GM12878 (cell line): ENCODE results near the gene NOXA1. TPM values are rescaled to one million over a fixed set of nuclear protein-coding genes. Genes with fewer than 3 reads are reported as not detected.

ENCODE experiments used
- ATAC-seq: fragments of 200-7000 bp; cut with Tn5 transposase; 3 replicates; pipeline ENCODE4 v1.9.1; 2020; ENCODE audit warnings: mild to moderate bottlenecking, moderate library complexity
- BruUV-seq: library from RNA; stranded (reverse); fragments of 400-500 nt; replicated peaks from 2 replicates; lab custom pipeline; 2021; lab: Mats Ljungman, UMichigan
- CTCF ChIA-PET: fragments of 300-600 bp; sonication (Branson Sonifier 250); formaldehyde crosslinking; extraction: SDS; loops from one replicate; lab custom pipeline; 2021; ENCODE audit warnings: inconsistent platforms; lab: Yijun Ruan, JAX
- POLR2A ChIA-PET: fragments of 350-600 bp; formaldehyde crosslinking; extraction: SDS; loops from one replicate; lab custom pipeline; 2021; ENCODE audit warnings: inconsistent platforms; lab: Charles Lee
- RAD21 ChIA-PET: fragments of 300-600 bp; sonication (Branson Sonifier 250); formaldehyde crosslinking; loops from one replicate; lab custom pipeline; 2023; ENCODE audit warnings: antibody characterized with exemption; ENCODE audit not compliant: unreplicated experiment; lab: Charles Lee
- SMC1A ChIA-PET: fragments of 300-600 bp; sonication (Branson Sonifier 250); formaldehyde crosslinking; loops from one replicate; lab custom pipeline; 2023; ENCODE audit not compliant: unreplicated experiment, uncharacterized antibody; lab: Charles Lee
- DNase-seq: peaks from one replicate; pipeline ENCODE4 v3.0.0-alpha.2; 2011; ENCODE audit warnings: low read depth, low spot score
- FAIRE-seq: peaks from 3 replicates; lab custom pipeline; 2011; peaks lifted over from hg19 to GRCh38; lab: Jason Lieb, UNC
- H2AFZ ChIP-seq: 2 replicates; pipeline ENCODE4 v1.6.0; 2011; ENCODE audit warnings: low read depth, low read length, control low read depth; ENCODE audit not compliant: control insufficient read depth
- H3K27ac ChIP-seq: 2 replicates; pipeline ENCODE4 v1.5.1; 2011; ENCODE audit warnings: control low read depth; ENCODE audit not compliant: control insufficient read depth, insufficient read depth
- H3K27me3 ChIP-seq, 2 experiments: replicated peaks in 1 of 2; 2 replicates each; pipeline versions ENCODE4 v1.6.0 to v1.6.1; 2011; ENCODE audit warnings: low read length in 1 of 2; ENCODE audit not compliant: control insufficient read depth in 2 of 2, insufficient read depth in 2 of 2
- H3K36me3 ChIP-seq, 2 experiments: 2 replicates each; pipeline ENCODE4 v1.5.1; 2011; ENCODE audit warnings: low read length in 1 of 2; ENCODE audit not compliant: control insufficient read depth in 2 of 2, insufficient read depth in 2 of 2
- H3K4me1 ChIP-seq: 2 replicates; pipeline ENCODE4 v1.6.1; 2011; ENCODE audit warnings: mild to moderate bottlenecking, low read length, moderate library complexity, mixed read lengths; ENCODE audit not compliant: control insufficient read depth, insufficient read depth
- H3K4me2 ChIP-seq: 2 replicates; pipeline ENCODE4 v1.6.0; 2011; ENCODE audit warnings: control low read depth; ENCODE audit not compliant: control insufficient read depth, insufficient read depth
- H3K4me3 ChIP-seq: fragments of 200-600 bp; sonication (generic); 2 replicates; pipeline ENCODE4 v1.5.1; 2016
- H3K79me2 ChIP-seq: 2 replicates; pipeline ENCODE4 v1.6.0; 2011; ENCODE audit warnings: low read length; ENCODE audit not compliant: control insufficient read depth, insufficient read depth
- H3K9ac ChIP-seq: 2 replicates; pipeline ENCODE4 v1.8.0; 2011; ENCODE audit warnings: low read length, control low read depth, mixed read lengths; ENCODE audit not compliant: control insufficient read depth, insufficient read depth
- H3K9me3 ChIP-seq: replicated peaks from 3 replicates; pipeline ENCODE4 v1.5.1; 2011; ENCODE audit warnings: mild to moderate bottlenecking, low read length; ENCODE audit not compliant: control insufficient read depth, insufficient read depth
- H4K20me1 ChIP-seq: 2 replicates; pipeline ENCODE4 v1.6.0; 2011; ENCODE audit not compliant: control insufficient read depth, insufficient read depth
- DPF2 ChIP-seq: fragments of 450-650 bp; IDR thresholded peaks from 2 replicates; pipeline ENCODE4 v1.6.1; 2017; ENCODE audit warnings: mild to moderate bottlenecking
- MXI1 ChIP-seq: fragments of 150-350 bp; IDR thresholded peaks from 2 replicates; pipeline ENCODE4 v1.6.1; 2011; ENCODE audit warnings: low read depth, mild to moderate bottlenecking, inconsistent platforms, low read length, improper control_type of control experiment
- PAX5 ChIP-seq: IDR thresholded peaks from 2 replicates; pipeline ENCODE4 v1.6.1; 2011; ENCODE audit warnings: low read depth, low read length, borderline replicate concordance
- TAF1 ChIP-seq: IDR thresholded peaks from 2 replicates; pipeline ENCODE4 v1.6.1; 2011; ENCODE audit warnings: mild to moderate bottlenecking, low read depth, low read length, borderline replicate concordance
- ZNF24 ChIP-seq: fragments of 450-650 bp; IDR thresholded peaks from 2 replicates; pipeline ENCODE4 v1.6.1; 2017; ENCODE audit warnings: antibody characterized with exemption, mild to moderate bottlenecking
- WGBS: methylation state at CpG from one replicate; pipeline ENCODE4 v1.1.6; 2016; ENCODE audit warnings: low lambda C conversion rate; ENCODE audit not compliant: insufficient replicate concordance, insufficient coverage; ENCODE audit errors: missing lambda C conversion rate; 5-methylcytosine and 5-hydroxymethylcytosine counted together
- in situ Hi-C: fragments of 300-500 bp; cut with MboI; formaldehyde crosslinking; loops from 9 replicates; pipeline ENCODE4 v1.14.3; 2018; ENCODE audit warnings: mixed read lengths
- intact Hi-C: fragments of 100-400 bp; cut with micrococcal nuclease; formaldehyde crosslinking; loops from one replicate; pipeline ENCODE4 v1.14.2; 2022; ENCODE audit not compliant: unreplicated experiment
- polyA plus RNA-seq, 11 experiments: library from polyadenylated mRNA; depleted of rRNA in 4 of 11; unstranded in 6 of 11; stranded (reverse) in 5 of 11; fragments of >200 nt; fragmentation: Nextera tagmentation in 4 of 11; fragmentation: Illumina TruSeq in 1 of 11; extraction: Ambion mirVana in 4 of 11; extraction: Trizol in 1 of 11; gene quantifications; 1 replicate in 1 of 11; 2 replicates in 10 of 11; pipeline versions ENCODE4 v1.2.1 to v1.2.3, GENCODE V29; 2011 to 2016; ENCODE audit warnings: inconsistent platforms in 2 of 11, missing spikeins in 2 of 11, low read depth in 1 of 11
- total RNA-seq, 4 experiments: library from RNA; depleted of rRNA in 3 of 4; stranded (reverse); fragments of >200 nt in 3 of 4; fragmentation: Illumina TruSeq in 1 of 4; extraction: Trizol in 1 of 4; gene quantifications; 2 replicates each; pipeline versions ENCODE4 v1.2.1 to v1.2.3, GENCODE V29; 2013 to 2021
- TF ChIP-seq, protein P1 (sequence below): fragments of 450-650 bp; IDR thresholded peaks from 2 replicates; pipeline ENCODE4 v1.6.1; 2016; ENCODE audit warnings: mild to moderate bottlenecking

Gene NOXA1
- total and polyA plus RNA-seq, 10 of the 15 experiments (the other 5 are each of a cell fraction or from before 2014, with no cell fraction given), result 0.08 to 0.20 TPM; not detected in 8

DNA sequence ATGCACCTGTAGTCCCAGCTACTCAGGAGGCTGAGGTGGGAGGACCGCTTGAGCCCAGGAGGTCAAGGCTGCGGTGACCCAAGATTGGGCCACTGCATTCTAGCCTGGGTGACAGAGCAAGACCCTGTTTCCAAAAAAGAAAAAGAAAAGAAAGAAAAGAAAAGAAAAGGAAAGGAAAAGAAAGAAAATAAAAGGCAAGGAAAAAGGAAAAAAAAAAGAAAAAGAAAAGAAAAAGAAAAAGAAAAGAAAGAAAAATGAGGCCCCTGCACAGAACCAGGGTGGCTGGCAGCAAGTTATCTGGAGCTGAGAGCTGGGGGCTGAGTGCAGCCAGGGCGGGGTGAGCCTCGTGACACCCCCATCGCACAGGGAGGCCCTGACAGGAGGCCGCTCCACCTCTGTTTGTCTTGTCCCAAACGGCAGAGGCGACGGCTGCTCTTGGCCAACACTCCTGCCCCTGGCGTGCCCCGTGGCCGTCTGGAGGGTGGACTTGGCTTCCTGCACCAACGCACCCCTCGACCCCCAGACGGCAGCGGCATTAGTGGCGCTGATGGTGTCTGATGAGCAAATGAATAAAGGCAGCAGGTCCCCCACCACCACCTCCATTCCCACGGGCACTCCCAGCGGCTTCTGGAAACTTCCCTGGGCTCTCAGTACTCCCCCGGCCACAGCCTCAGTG lies 17.0 kb upstream of the NOXA1 start:
- no peaks in the 10 kb centered on the region for H4K20me1 ChIP-seq
- intact Hi-C loops (loop anchor here (2.0 kb wide), 1 partner anchor 103 kb away; the partner anchor contains the start of gene NRARP), in situ Hi-C loops (loop anchor here (5.0 kb wide), 1 partner anchor 114 kb away; no protein-coding TSS in a partner anchor)
- H3K4me3 ChIP-seq, result no peak overlapping the region; the same call in 1 of the 2 replicates
- ChIA-PET CTCF (interaction anchor here (0.7 to 1.0 kb wide), 2 partner anchors 118 to 310 kb away, joined by 3 read pairs; no protein-coding TSS in a partner anchor), SMC1A (no interaction called here), POLR2A (no interaction called here), RAD21 (interaction anchor here (1.0 kb wide), 1 partner anchor 104 kb away, joined by 3 read pairs; the partner anchor contains the start of gene NRARP)
- DNase-seq (no peak), FAIRE-seq (no peak), ATAC-seq (no peak)
- H3K9ac ChIP-seq, result no peak overlapping the region; the same call in 1 of the 2 replicates
- no peaks in the 10 kb centered on the region; a peak in 1 of 4 replicates for H3K36me3 ChIP-seq
- no peaks in the 10 kb centered on the region for H3K27me3 ChIP-seq
- no peak for TF ChIP-seq DPF2
- no peak for TF ChIP-seq MXI1
- TF ChIP-seq, protein P1, sequence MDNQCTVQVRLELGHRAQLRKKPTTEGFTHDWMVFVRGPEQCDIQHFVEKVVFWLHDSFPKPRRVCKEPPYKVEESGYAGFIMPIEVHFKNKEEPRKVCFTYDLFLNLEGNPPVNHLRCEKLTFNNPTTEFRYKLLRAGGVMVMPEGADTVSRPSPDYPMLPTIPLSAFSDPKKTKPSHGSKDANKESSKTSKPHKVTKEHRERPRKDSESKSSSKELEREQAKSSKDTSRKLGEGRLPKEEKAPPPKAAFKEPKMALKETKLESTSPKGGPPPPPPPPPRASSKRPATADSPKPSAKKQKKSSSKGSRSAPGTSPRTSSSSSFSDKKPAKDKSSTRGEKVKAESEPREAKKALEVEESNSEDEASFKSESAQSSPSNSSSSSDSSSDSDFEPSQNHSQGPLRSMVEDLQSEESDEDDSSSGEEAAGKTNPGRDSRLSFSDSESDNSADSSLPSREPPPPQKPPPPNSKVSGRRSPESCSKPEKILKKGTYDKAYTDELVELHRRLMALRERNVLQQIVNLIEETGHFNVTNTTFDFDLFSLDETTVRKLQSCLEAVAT, result no peak
- no peak for TF ChIP-seq ZNF24
- TF ChIP-seq PAX5, result no peak
- no peak for TF ChIP-seq TAF1
- H3K4me1 ChIP-seq, result peaks cover 13% of the 10 kb centered on the region
- 72% methylated on average over 20 of the region's 20 CpGs for WGBS
- H3K79me2 ChIP-seq, result no peaks in the 10 kb centered on the region
- no TSS peak for BruUV-seq
- H2AFZ ChIP-seq, result no peak overlapping the region
- H3K27ac ChIP-seq, result no peak overlapping the region
- H3K9me3 ChIP-seq, result peaks cover 14% of the 10 kb centered on the region
- H3K4me2 ChIP-seq, result no peak overlapping the region
